Frontal cortex (tissue), 4 donors: ENCODE data around the gene IGSF3. TPM values are rescaled to one million over a fixed set of nuclear protein-coding genes. Genes with fewer than 3 reads are reported as not detected.
A peak's percentile ranks its signal among the peaks of the same experiment; 100 is the strongest.
"Not testable (repeated sequence)": the region's sequence is repeated elsewhere in the genome, so short reads cannot be mapped to it uniquely, and the experiment has no call there.

ENCODE experiments used
- DNase-seq, 2 donors: peaks; one replicate each; pipeline ENCODE4 v3.0.0; 2012; ENCODE audit warnings: low spot score in 2 of 2
- FAIRE-seq: peaks from 2 replicates; lab custom pipeline; 2012; peaks lifted over from hg19 to GRCh38; lab: Jason Lieb, UNC
- total RNA-seq: library from RNA; depleted of rRNA; stranded (reverse); fragments of >200 nt; gene quantifications from one replicate; pipeline ENCODE4 v1.2.3, GENCODE V29; 2014
- donor health status: control.
- donor health status: control.
- donor health status: control.

The IGSF3 gene
- total RNA-seq, 1 donor from 2014 or later: 134 TPM

DNA sequence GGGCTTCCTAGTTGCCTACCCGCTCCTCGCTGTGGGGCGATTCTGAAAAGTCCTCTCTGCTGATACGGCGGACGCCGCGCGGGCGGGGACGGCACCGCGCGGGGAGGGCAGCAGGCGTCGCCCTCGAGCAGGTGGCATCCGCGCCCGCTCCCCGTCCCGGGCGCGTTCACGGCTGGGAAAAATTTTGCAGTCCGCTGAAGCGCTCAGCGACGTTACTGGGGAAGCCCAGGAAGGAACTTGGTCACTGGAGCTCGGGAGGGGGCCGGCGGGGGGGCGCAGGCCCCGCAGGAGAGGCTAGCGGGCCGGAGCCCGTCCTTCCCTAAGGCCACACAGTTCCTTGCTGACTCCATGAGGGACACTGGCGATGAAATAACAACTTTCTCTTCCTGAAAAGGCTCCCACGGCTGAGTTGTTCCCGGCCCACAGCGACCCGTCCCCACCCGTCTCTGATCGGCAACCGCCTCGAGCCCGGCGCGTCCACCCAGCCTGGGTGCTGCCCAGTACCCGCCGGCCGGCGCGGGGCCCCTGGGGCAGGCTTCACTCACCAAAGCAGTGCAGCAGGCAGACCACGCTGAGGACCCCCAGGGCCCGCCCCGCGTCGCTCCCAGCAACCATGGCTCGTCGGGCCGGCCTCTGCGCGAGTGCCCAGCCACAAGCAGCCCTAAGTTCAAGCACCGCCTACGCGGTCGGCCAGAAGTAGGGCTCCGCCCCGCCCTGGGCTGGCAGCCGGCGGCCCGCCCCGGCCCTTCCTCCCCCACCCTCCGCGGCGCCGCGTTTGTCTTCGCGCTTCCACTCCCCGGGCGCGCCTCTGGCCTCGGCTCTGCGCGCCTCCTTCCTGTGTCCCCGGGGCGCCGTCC, 96.9 kb downstream of the IGSF3 start, which contains the start of gene CD58:
CD58 (minus strand) TSS at position 669 of the 857 bp plus-strand sequence; CDS start at position 615, 54 bp downstream.
- FAIRE-seq: no peak
- DNase-seq: peak; percentile 73 to 85

GRCh38 chr1:116569776-116570357, 97.7 kb downstream of the IGSF3 start:
- DNase-seq: no peak
- no peak for FAIRE-seq

GRCh38 chr1:116569381-116569670, 98.2 kb downstream of the IGSF3 start:
- FAIRE-seq (no peak), DNase-seq (no peak)

GRCh38 chr1:116568662-116569380, 98.7 kb downstream of the IGSF3 start:
- DNase-seq (no peak), FAIRE-seq (no peak)

- FAIRE-seq: no peak
- DNase-seq: no peak
These were observed 99.5 kb downstream of the IGSF3 start for GRCh38 chr1:116567790-116568661.

DNA sequence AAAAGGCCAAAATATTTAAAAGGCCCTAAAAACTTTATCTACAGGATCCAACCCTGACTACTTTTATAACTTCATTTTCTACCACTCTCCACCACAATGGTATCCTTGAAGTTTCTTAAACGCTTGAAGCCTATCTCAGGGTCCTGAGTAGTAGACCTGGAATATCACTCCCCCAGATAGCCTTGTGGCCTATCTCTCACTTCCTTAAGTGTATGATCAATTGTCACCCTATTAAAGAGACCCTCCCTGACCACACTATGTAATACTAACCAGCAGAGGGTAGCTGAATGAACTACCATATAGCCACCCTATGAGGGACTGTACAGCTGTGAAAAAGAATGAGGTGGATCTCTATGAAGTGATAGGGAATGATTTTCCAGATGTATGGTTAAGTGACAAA, 102.3 kb downstream of the IGSF3 start:
- FAIRE-seq (no peak), DNase-seq (no peak)

- FAIRE-seq (no peak), DNase-seq (no peak)
These were observed 103.1 kb downstream of the IGSF3 start for GRCh38 chr1:116564426-116564825.

DNA sequence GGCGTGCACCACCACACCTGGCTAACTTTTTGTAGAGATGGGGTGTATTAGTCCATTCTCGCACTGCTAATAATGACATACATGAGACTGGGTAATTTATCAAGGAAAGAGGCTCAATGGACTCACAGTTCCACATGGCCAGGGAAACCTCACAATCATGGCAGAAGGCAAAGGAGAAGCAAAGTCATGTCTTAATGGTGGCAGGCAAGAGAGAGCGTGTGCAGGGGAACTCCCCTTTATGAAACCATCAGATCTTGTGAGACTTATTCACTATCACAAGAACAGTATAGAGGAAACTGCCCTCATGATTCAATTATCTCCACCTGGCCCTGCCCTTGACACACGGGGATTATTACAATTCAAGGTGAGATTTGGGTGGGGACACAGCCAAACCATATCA, 105.1 kb downstream of the IGSF3 start:
- DNase-seq, FAIRE-seq: not testable (repeated sequence)

- DNase-seq (no peak), FAIRE-seq (no peak)
These were observed 106.0 kb downstream of the IGSF3 start for GRCh38 chr1:116561563-116561962.

- DNase-seq (no peak), FAIRE-seq (no peak)
These were observed 106.6 kb downstream of the IGSF3 start for GRCh38 chr1:116560704-116561490.

- DNase-seq (no peak), FAIRE-seq (no peak)
These were observed 108.2 kb downstream of the IGSF3 start for GRCh38 chr1:116559304-116559761.

DNA sequence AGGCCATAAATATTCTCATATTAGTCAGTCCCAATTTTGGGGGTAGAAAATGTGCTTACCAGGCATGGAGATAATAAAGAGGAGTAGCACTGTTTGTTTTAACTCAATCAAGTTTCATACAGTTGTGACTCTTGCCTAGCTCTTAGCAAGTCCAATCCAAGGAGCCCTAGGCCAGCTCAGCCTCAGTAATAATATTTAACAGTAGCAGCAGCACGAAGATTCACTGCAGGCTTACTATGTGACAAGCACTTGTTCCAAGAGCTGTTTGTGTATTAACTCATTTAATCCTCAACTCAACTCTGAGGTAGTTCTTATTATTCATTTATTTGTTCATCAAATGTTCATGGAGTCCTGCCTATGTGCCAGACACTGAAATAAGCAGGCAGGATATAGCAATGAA, 109.0 kb downstream of the IGSF3 start:
- DNase-seq (no peak), FAIRE-seq (no peak)

DNA sequence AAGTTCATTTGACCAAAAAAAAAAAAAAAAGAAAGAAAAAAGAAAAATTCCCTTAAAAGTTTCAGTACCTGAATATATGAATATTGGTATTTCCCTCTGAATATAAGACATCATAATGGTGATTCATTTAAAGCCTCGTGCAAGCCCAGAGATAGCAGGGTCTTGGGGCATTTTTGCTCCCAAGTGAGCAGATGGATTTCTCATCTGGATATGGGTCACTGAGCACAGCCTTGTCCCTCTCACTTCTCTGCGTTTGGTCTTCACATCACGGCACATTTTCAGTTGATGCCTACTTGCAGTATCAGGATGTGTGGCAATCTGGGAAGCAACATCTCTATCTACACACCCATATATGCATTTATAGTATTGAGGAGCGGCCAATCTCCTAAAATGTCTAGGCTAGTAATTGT, 109.4 kb downstream of the IGSF3 start:
- FAIRE-seq: no peak
- DNase-seq: no peak

- FAIRE-seq: no peak
These were observed 110.1 kb downstream of the IGSF3 start for GRCh38 chr1:116557323-116557878.

GRCh38 chr1:116556289-116557006, 111.1 kb downstream of the IGSF3 start:
- DNase-seq (no peak), FAIRE-seq (no peak)

More at GRCh38 chr1:116557323-116557878, 110.1 kb downstream of the IGSF3 start:
- no peak for DNase-seq

DNA sequence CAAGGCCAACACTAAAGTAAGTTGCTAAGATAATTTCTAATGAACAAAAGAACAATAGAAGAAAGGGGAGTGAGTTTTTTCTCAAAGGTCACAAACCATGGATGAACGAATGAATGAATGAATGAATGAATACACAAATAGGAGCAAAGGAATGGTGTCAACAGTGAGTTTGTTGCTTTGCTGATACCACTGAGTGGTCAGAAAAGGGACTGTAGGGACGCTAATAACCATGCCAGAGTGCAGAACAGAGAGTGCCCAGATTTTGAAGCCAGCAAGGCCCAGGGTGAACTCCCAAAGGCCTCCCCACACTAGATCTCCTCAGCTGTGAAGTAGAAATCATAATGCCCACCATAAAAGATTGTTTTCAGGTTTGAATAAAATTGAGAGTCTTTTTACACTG, 112.6 kb downstream of the IGSF3 start:
- FAIRE-seq (no peak), DNase-seq (no peak)

DNA sequence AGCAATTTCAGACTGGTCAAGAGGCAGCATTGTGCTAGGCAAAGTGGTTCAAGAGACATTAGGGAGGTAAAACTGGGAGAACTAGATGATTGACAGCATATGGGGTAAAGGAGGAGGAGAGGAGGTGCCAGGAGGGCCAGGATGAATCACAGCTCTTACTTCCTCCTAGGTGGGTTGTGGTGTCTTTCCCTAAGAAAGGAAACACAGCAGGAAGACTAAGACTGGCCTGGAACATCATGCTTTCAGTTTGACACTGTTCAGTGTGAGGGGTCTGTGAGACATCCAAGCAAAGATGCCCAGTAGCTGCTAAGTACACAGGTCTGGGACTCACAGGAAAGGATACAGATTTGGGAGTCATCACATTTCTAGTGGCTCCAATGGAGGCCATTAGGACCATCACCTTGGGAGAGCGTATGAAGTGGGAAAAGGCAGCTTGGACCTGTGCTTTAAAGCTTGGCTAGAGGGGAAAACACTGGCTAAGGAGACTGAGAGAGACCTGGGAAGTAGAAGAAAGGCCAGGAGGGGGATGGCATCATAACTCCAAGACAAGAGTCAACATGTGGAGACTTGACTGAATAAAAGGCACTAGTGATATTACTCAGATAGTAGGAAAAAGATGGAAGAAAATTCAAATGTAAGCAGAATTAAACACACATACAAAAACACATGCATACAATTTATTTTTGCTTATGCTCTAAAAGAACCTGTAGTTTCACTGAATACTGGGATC, 114.0 kb downstream of the IGSF3 start:
- no peak for FAIRE-seq

More for the DNA sequence above, 114.0 kb downstream of the IGSF3 start:
- no peak for DNase-seq
